SK-N-SH (cell line): ENCODE measurements around the gene USE1. TPM values are rescaled to one million over a fixed set of nuclear protein-coding genes. Genes with fewer than 3 reads are reported as not detected.

ENCODE experiments used
- CTCF ChIA-PET: fragments of 300-600, 350-600 bp; formaldehyde crosslinking; extraction: SDS; loops from one replicate; lab custom pipeline; 2021; lab: Yijun Ruan, JAX
- POLR2A ChIA-PET: fragments of 350-600 bp; sonication (Branson Sonifier 250); formaldehyde crosslinking; extraction: SDS; loops from one replicate; lab custom pipeline; 2020; ENCODE audit warnings: antibody characterized with exemption, inconsistent platforms; lab: Yijun Ruan, JAX
- DNase-seq: peaks from one replicate; pipeline ENCODE4 v3.0.0; 2012
- H2AFZ ChIP-seq: fragments of 200-600 bp; sonication (generic); 2 replicates; pipeline ENCODE4 v1.8.1; 2016; ENCODE audit warnings: antibody characterized with exemption, mild to moderate bottlenecking, low read depth
- H3F3A ChIP-seq: fragments of 200-600 bp; sonication (generic); replicated peaks from 2 replicates; pipeline ENCODE3; 2016; ENCODE audit warnings: antibody characterized with exemption, mild to moderate bottlenecking; ENCODE audit not compliant: insufficient read depth
- H3K27ac ChIP-seq, 2 experiments: fragments of 200-500 bp in 1 of 2; fragments of 200-600 bp in 1 of 2; sonication (Bioruptor generic) in 1 of 2; sonication (generic), shearing (Covaris generic) in 1 of 2; 2 replicates each; pipeline versions ENCODE4 v1.5.1 to v1.6.1; 2014 to 2016; ENCODE audit warnings: low read depth in 2 of 2, inconsistent platforms in 1 of 2, low read length in 1 of 2, mild to moderate bottlenecking in 1 of 2, mixed read lengths in 1 of 2
- H3K27me3 ChIP-seq: fragments of 200-600 bp; sonication (generic), shearing (Covaris generic); 2 replicates; pipeline ENCODE4 v1.6.1; 2016; ENCODE audit warnings: mixed run types; ENCODE audit not compliant: insufficient read depth
- H3K36me3 ChIP-seq, 2 experiments: fragments of 200-500 bp in 1 of 2; fragments of 200-600 bp in 1 of 2; sonication (Bioruptor generic) in 1 of 2; sonication (generic) in 1 of 2; replicated peaks in 1 of 2; 2 replicates each; pipeline versions ENCODE3 to v1.5.1; 2014 to 2016; ENCODE audit warnings: low read length in 1 of 2, mild to moderate bottlenecking in 1 of 2; ENCODE audit not compliant: insufficient read depth in 2 of 2, control insufficient read depth in 1 of 2
- H3K4me1 ChIP-seq, 2 experiments: fragments of 200-500 bp in 1 of 2; fragments of 200-600 bp in 1 of 2; sonication (Bioruptor generic) in 1 of 2; sonication (generic), shearing (Covaris generic) in 1 of 2; 2 replicates each; pipeline versions ENCODE4 v1.5.1 to v1.6.1; 2014 to 2016; ENCODE audit warnings: low read depth in 1 of 2, low read length in 1 of 2, mixed run types in 1 of 2; ENCODE audit not compliant: insufficient read depth in 2 of 2, control insufficient read depth in 1 of 2
- H3K4me2 ChIP-seq: fragments of 200-600 bp; sonication (generic), shearing (Covaris generic); 2 replicates; pipeline ENCODE4 v1.6.1; 2017; ENCODE audit warnings: mixed run types
- H3K4me3 ChIP-seq, 2 experiments: fragments of 200-500 bp in 1 of 2; fragments of 200-600 bp in 1 of 2; sonication (Bioruptor generic) in 1 of 2; sonication (generic), shearing (Covaris generic) in 1 of 2; 2 replicates each; pipeline versions ENCODE4 v1.5.1 to v1.8.1; 2014 to 2016; ENCODE audit warnings: low read depth in 2 of 2, inconsistent platforms in 1 of 2, low read length in 1 of 2, mild to moderate bottlenecking in 1 of 2, mixed read lengths in 1 of 2, moderate library complexity in 1 of 2
- H3K79me2 ChIP-seq: fragments of 200-600 bp; sonication (generic); 2 replicates; pipeline ENCODE4 v1.8.1; 2017; ENCODE audit warnings: mild to moderate bottlenecking; ENCODE audit not compliant: insufficient read depth
- H3K9ac ChIP-seq: fragments of 200-600 bp; sonication (generic); 2 replicates; pipeline ENCODE4 v1.6.1; 2017; ENCODE audit warnings: mixed run types
- H3K9me2 ChIP-seq: fragments of 200-600 bp; sonication (generic); 2 replicates; pipeline ENCODE4 v1.6.1; 2017; ENCODE audit warnings: mixed run types
- H3K9me3 ChIP-seq: fragments of 200-600 bp; sonication (generic); 2 replicates; pipeline ENCODE4 v1.6.1; 2017; ENCODE audit warnings: mixed run types, mild to moderate bottlenecking, moderate library complexity
- H4K20me1 ChIP-seq: fragments of 200-600 bp; sonication (generic); 2 replicates; pipeline ENCODE4 v1.6.1; 2017; ENCODE audit warnings: mild to moderate bottlenecking, mixed run types; ENCODE audit not compliant: insufficient read depth
- EP300 ChIP-seq, 2 experiments: IDR thresholded peaks; 2 replicates each; pipeline versions ENCODE4 v1.4.0 to v1.6.1; 2012; ENCODE audit warnings: borderline replicate concordance in 1 of 2, low read depth in 1 of 2, low read length in 1 of 2
- FOXM1 ChIP-seq: IDR thresholded peaks from 2 replicates; pipeline ENCODE4 v1.4.0; 2012; ENCODE audit warnings: low read depth, mild to moderate bottlenecking
- GATA2 ChIP-seq: sonication (generic); formaldehyde crosslinking; IDR thresholded peaks from 2 replicates; pipeline ENCODE4 v1.5.0; 2020; ENCODE audit warnings: mild to moderate bottlenecking, missing genetic modification reagents
- NFIC ChIP-seq: IDR thresholded peaks from 2 replicates; pipeline ENCODE4 v1.4.0; 2012; ENCODE audit warnings: borderline replicate concordance
- NRF1 ChIP-seq: IDR thresholded peaks from 2 replicates; pipeline ENCODE4 v1.6.1; 2012; ENCODE audit warnings: low read depth, mild to moderate bottlenecking, low read length
- RCOR1 ChIP-seq: fragments of 150-350 bp; IDR thresholded peaks from 2 replicates; pipeline ENCODE4 v1.6.1; 2017; ENCODE audit warnings: antibody characterized with exemption, low read length
- SIN3A ChIP-seq: IDR thresholded peaks from 2 replicates; pipeline ENCODE4 v1.6.1; 2012; ENCODE audit warnings: low read depth, mild to moderate bottlenecking, low read length, moderate library complexity, borderline replicate concordance
- TAF1 ChIP-seq: IDR thresholded peaks from 2 replicates; pipeline ENCODE4 v1.6.1; 2012; ENCODE audit warnings: low read depth, mild to moderate bottlenecking, low read length, moderate library complexity, borderline replicate concordance
- WGBS: methylation state at CpG from one replicate; pipeline ENCODE4 v1.1.6; 2017; ENCODE audit warnings: low lambda C conversion rate; 5-methylcytosine and 5-hydroxymethylcytosine counted together
- polyA plus RNA-seq, 3 experiments: library from polyadenylated mRNA; depleted of rRNA; stranded (reverse); fragments of >200 nt; gene quantifications; 2 replicates each; pipeline ENCODE4 v1.2.3, GENCODE V29; 2012
- TF ChIP-seq, protein P1 (sequence below): fragments of 200-600 bp; sonication (generic); IDR thresholded peaks from 2 replicates; pipeline ENCODE4 v1.6.1; 2017; ENCODE audit warnings: antibody characterized with exemption, mild to moderate bottlenecking, moderate library complexity

USE1 gene
- polyA plus RNA-seq, 1 of the 3 experiments (the other 2 are of a cell fraction) = 81.8 TPM

DNA sequence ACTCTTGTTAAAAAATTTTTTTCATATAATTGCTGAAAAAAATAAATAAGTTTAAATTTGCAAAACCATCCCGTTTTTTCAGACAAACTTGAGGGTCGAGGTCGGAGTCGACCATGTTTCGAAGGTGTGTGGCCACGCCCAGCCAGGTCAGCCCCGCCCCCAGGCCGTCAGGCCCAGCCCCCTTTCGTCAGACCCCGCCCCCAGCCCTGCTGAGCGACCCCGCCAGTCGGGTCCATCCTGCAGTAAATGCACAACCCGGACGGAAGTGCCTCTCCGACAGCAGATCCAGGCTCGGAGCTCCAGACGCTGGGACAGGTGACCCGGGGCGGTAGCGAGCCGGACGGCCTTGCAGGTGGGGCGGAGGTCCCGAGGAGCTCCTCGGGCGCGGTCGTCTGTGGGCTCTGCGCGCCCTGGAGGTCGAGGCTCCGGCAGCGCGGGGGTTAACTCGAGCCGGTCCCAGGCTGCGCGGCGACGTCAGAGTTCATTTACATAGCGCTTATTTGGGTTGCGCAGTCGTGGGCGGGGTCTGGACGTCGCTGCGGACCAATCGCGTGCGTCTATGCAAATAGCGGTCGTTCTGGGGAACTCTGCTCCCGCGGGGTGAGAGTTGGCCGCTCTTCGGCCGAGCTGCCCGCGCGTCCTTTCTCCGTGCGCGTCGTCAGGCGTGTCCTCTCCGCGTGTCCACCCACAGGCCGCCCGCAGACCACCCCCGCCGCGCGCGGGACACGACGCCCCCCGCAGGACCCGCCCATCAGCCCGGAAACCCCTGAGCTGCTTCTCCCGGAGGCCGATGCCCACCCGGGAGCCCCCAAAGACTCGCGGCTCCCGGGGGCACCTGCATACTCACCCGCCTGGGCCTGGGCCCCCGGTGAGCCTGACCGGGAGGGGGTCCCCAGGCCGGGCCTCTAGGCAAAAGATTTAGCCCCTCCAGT is 11.1 kb downstream of the USE1 start, which contains the start of gene OCEL1 (continued):
- TF ChIP-seq FOXM1 (no peak), SIN3A (peak; percentile 29; the same call in 1 of the 2 replicates), NRF1 (peak; percentile 83)

DNA sequence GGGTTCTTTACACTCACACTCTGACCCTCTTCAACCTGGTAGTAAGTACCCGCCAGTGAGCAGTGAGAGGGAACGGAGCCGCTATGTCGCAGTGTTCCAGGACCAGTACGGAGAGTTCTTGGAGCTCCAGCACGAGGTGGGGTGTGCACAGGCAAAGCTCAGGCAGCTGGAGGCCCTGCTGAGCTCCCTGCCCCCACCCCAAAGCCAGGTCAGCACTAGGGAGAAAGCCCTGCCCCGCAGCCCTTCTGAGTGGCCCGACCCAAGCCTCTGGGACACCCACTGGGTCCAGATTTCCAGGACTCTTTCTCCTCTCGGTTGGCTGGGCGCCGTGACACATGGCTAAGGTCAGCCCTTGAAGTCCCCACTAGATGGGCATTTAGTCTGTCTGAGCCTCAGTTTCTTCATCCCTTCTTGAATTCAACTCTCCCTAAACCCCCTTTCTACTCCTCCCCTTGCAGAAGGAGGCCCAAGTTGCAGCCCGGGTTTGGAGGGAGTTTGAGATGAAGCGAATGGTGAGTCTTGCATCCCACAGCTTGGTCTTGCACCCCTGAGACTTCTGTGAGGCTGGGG is 12.7 kb downstream of the USE1 start:
- no peak for DNase-seq
- H2AFZ ChIP-seq = no peak overlapping the region
- H3K27me3 ChIP-seq = no peaks in the 10 kb centered on the region
- H3K4me3 ChIP-seq = no peak overlapping the region
- ChIA-PET POLR2A (interaction anchor here (3.3 kb wide), 1 partner anchor 12 kb away, joined by 33 read pairs; the partner anchor contains the start of gene USE1), CTCF (interaction anchor here (0.7 to 1.4 kb wide), 5 partner anchors 22 to 161 kb away, joined by 3 to 5 read pairs (median 3); no protein-coding TSS in a partner anchor)
- no peak overlapping the region for H3K4me2 ChIP-seq
- peaks cover 12 to 18% of the 10 kb centered on the region in 2 experiments for H3K36me3 ChIP-seq
- H3K9ac ChIP-seq = no peak overlapping the region
- H3K9me3 ChIP-seq = no peaks in the 10 kb centered on the region
- WGBS = 91% methylated on average over 12 of the region's 13 CpGs
- H4K20me1 ChIP-seq = no peaks in the 10 kb centered on the region
- TF ChIP-seq RCOR1 = no peak
- no peak for TF ChIP-seq EP300 (IDR thresholded peaks at IDR 0.05; ENCODE audit: borderline replicate concordance in 1 of 2, low read depth in 1 of 2, low read length in 1 of 2)
- TF ChIP-seq TAF1 = no peak
- no peak overlapping the region for H3K27ac ChIP-seq
- peaks cover 0 to 3% of the 10 kb centered on the region in 2 experiments; a peak in 1 of 4 replicates for H3K4me1 ChIP-seq
- peaks cover 10% of the 10 kb centered on the region; the same call in 1 of the 2 replicates for H3K79me2 ChIP-seq
- no peaks in the 10 kb centered on the region for H3K9me2 ChIP-seq
- H3F3A ChIP-seq = peaks cover 13% of the 10 kb centered on the region

DNA sequence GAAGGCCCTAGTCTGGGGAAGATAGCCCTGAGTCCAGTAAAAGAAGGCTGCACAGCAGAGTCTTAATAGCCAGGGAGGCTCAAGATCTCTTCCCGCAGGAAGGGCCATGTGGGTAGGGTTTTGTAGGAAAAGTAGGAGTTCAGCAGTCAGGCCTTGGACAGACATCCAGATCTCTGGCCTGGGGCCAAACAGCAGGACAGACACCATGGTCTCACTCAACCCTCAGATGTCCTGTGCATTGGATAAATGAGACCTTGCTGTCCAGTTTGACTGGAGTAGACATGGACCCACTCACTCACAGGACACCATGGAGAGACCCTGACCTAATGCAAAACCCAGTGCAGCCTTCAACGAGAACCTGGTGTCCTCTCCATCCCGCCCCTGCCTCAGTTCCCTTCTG is 14.7 kb downstream of the USE1 start:
- H3K4me2 ChIP-seq = no peak overlapping the region
- H3K4me1 ChIP-seq = peaks cover 9% of the 10 kb centered on the region in 2 experiments; a peak in 3 of 4 replicates
- peaks cover 30% of the 10 kb centered on the region for H3K79me2 ChIP-seq
- POLR2A ChIA-PET = no interaction called here
- H3K4me3 ChIP-seq = no peak overlapping the region
- H3F3A ChIP-seq = peaks cover 13% of the 10 kb centered on the region
- H3K9me2 ChIP-seq = no peaks in the 10 kb centered on the region
- H3K27me3 ChIP-seq = no peaks in the 10 kb centered on the region
- 88% methylated on average over 3 of the region's 3 CpGs for WGBS
- peaks cover 12 to 23% of the 10 kb centered on the region in 2 experiments for H3K36me3 ChIP-seq
- peaks cover 14% of the 10 kb centered on the region for H4K20me1 ChIP-seq
- CTCF ChIA-PET = no interaction called here
- no peak overlapping the region for H2AFZ ChIP-seq
- no peak for DNase-seq
- no peak overlapping the region for H3K27ac ChIP-seq
- H3K9ac ChIP-seq = no peak overlapping the region
- H3K9me3 ChIP-seq = no peaks in the 10 kb centered on the region
- TF ChIP-seq GATA2 (no peak), NFIC (0 out of 2 replicates have a peak, but pooled peaks have one; percentile 28)
- TF ChIP-seq, protein P1, sequence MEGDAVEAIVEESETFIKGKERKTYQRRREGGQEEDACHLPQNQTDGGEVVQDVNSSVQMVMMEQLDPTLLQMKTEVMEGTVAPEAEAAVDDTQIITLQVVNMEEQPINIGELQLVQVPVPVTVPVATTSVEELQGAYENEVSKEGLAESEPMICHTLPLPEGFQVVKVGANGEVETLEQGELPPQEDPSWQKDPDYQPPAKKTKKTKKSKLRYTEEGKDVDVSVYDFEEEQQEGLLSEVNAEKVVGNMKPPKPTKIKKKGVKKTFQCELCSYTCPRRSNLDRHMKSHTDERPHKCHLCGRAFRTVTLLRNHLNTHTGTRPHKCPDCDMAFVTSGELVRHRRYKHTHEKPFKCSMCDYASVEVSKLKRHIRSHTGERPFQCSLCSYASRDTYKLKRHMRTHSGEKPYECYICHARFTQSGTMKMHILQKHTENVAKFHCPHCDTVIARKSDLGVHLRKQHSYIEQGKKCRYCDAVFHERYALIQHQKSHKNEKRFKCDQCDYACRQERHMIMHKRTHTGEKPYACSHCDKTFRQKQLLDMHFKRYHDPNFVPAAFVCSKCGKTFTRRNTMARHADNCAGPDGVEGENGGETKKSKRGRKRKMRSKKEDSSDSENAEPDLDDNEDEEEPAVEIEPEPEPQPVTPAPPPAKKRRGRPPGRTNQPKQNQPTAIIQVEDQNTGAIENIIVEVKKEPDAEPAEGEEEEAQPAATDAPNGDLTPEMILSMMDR = no peak
